Stomach (tissue), 9 donors: ENCODE results near the gene DGCR2. TPM values are rescaled to one million over a fixed set of nuclear protein-coding genes. Genes with fewer than 3 reads are reported as not detected.

Experiments
- DNase-seq, 2 donors: peaks; one replicate each; pipeline versions ENCODE4 v3.0.0 to v3.0.0-alpha.2; 2013 to 2019
- H3K27ac ChIP-seq, 5 donors: fragments of 200-600 bp in 4 of 5; sonication (generic) in 4 of 5; one replicate each; pipeline ENCODE4 v1.5.1; 2013 to 2019; ENCODE audit warnings: mild to moderate bottlenecking in 1 of 5, moderate library complexity in 1 of 5
- H3K27me3 ChIP-seq, 3 donors: fragments of 200-600 bp; sonication (generic); one replicate each; pipeline ENCODE4 v1.5.1; 2017 to 2019; ENCODE audit warnings: mixed run types in 1 of 3
- H3K36me3 ChIP-seq, 4 donors: fragments of 200-600 bp; sonication (generic); 1 replicate in 3 of 4; 2 replicates in 1 of 4; pipeline ENCODE4 v1.5.1; 2016 to 2019
- H3K4me1 ChIP-seq, 4 donors: fragments of 200-600 bp; sonication (generic); one replicate each; pipeline ENCODE4 v1.5.1; 2016 to 2019
- H3K4me3 ChIP-seq, 4 donors: fragments of 200-600 bp; sonication (generic) in 3 of 4; one replicate each; pipeline ENCODE4 v1.5.1; 2016 to 2019; ENCODE audit warnings: mild to moderate bottlenecking in 1 of 4
- H3K9me3 ChIP-seq, 4 donors: fragments of 200-600 bp; sonication (generic); one replicate each; pipeline ENCODE4 v1.5.1; 2016 to 2019
- CTCF ChIP-seq, 7 experiments: fragments of 450-650 bp in 4 of 7; fragments of 200-600 bp in 3 of 7; sonication (generic) in 3 of 7; IDR thresholded peaks; one replicate each; pipeline ENCODE4 v1.5.1; 2016 to 2019; ENCODE audit warnings: antibody characterized with exemption in 7 of 7, control low read depth in 2 of 7, mild to moderate bottlenecking in 1 of 7
- EP300 ChIP-seq: sonication (generic); formaldehyde crosslinking; IDR thresholded peaks from one replicate; pipeline ENCODE4 v1.6.1; 2017; ENCODE audit warnings: antibody characterized with exemption
- POLR2A ChIP-seq, 4 donors: fragments of 450-650 bp; IDR thresholded peaks; one replicate each; pipeline ENCODE4 v1.6.1; 2016; ENCODE audit warnings: antibody characterized with exemption in 4 of 4, control low read depth in 2 of 4, mild to moderate bottlenecking in 1 of 4, moderate library complexity in 1 of 4
- POLR2AphosphoS5 ChIP-seq, 3 donors: sonication (generic); formaldehyde crosslinking; IDR thresholded peaks; one replicate each; pipeline ENCODE4 v1.6.1; 2016; ENCODE audit warnings: antibody characterized with exemption in 3 of 3
- WGBS, 5 donors: extraction: QIAGEN DNeasy Blood & Tissue Kit in 3 of 5; methylation state at CpG; one replicate each; pipeline versions ENCODE4 v1.1.5 to v1.1.7; 2013 to 2018; 5-methylcytosine and 5-hydroxymethylcytosine counted together
- intact Hi-C: fragments of 100-400 bp; cut with DNase I; formaldehyde crosslinking; loops from one replicate; pipeline ENCODE4 v1.15.1; 2023; ENCODE audit warnings: low total_unique reads
- polyA plus RNA-seq, 3 donors: library from polyadenylated mRNA; stranded (reverse); fragments of 200-250 nt; gene quantifications; one replicate each; pipeline ENCODE4 v1.2.3, GENCODE V29; 2013
- total RNA-seq, 5 donors: library from RNA; depleted of rRNA; stranded (reverse); fragments of >200 nt; gene quantifications; one replicate each; pipeline versions ENCODE4 v1.1.0 to v1.2.3, GENCODE V29; 2014 to 2016
- donor health status: healthy with polysubstance abuse.
- donor health status: Bipolar disorder and iron deficiency.
- donor health status: healthy.

Gene DGCR2
- total and polyA plus RNA-seq, 8 donors, result 5.0 to 75.3 (median 35.6) TPM

GRCh38 chr22:19110064-19110458 is 12.2 kb downstream of the DGCR2 start:
- intact Hi-C loops, result no loop called here
- Histone ChIP-seq H3K9me3 (no peaks in the 10 kb centered on the region), H3K36me3 (peaks cover 0 to under 1% (median 0%) of the 10 kb centered on the region in 4 donors), H3K4me3 (peak overlapping the region in 1 of 4 donors; percentile 9), H3K27me3 (no peaks in the 10 kb centered on the region), H3K27ac (peak overlapping the region; percentile 50 to 78 (median 60)), H3K4me1 (peaks cover 35 to 84% (median 67%) of the 10 kb centered on the region in 4 donors)
- WGBS, 5 donors, result 23 to 71% (median 66%) methylated on average over 4 of the region's 4 CpGs
- DNase-seq, result no peak
- TF ChIP-seq CTCF (IDR thresholded peaks at IDR 0.05), result no peak
- TF ChIP-seq POLR2A (IDR thresholded peaks at IDR 0.05), result no peak
- no peak for TF ChIP-seq EP300

GRCh38 chr22:19109198-19110063 is 12.8 kb downstream of the DGCR2 start:
- WGBS, 5 donors, result 45 to 53% (median 46%) methylated on average over 7 of the region's 7 CpGs
- peak overlapping the region; percentile 50 to 78 (median 60) for H3K27ac ChIP-seq
- H3K36me3 ChIP-seq, result no peaks in the 10 kb centered on the region
- H3K4me3 ChIP-seq, result peak overlapping the region in 1 of 4 donors; percentile 9
- intact Hi-C loops, result no loop called here
- H3K4me1 ChIP-seq, result peaks cover 33 to 84% (median 67%) of the 10 kb centered on the region in 4 donors
- TF ChIP-seq CTCF (IDR thresholded peaks at IDR 0.05) (no peak), EP300 (no peak), POLR2A (IDR thresholded peaks at IDR 0.05) (no peak), POLR2AphosphoS5 (IDR thresholded peaks at IDR 0.05) (peak in 1 of 3 donors; percentile 52)
- H3K27me3 ChIP-seq, result no peaks in the 10 kb centered on the region
- H3K9me3 ChIP-seq, result no peaks in the 10 kb centered on the region
- peak; percentile 68 to 73 for DNase-seq

- no peak for DNase-seq
- H3K27me3 ChIP-seq, result no peaks in the 10 kb centered on the region
- no peaks in the 10 kb centered on the region for H3K36me3 ChIP-seq
- peak overlapping the region in 3 of 5 donors; percentile 57 to 78 (median 66) for H3K27ac ChIP-seq
- no peaks in the 10 kb centered on the region for H3K9me3 ChIP-seq
- H3K4me1 ChIP-seq, result peaks cover 33 to 85% (median 71%) of the 10 kb centered on the region in 4 donors
- no peak for TF ChIP-seq POLR2AphosphoS5 (IDR thresholded peaks at IDR 0.05)
- TF ChIP-seq POLR2A (IDR thresholded peaks at IDR 0.05), result no peak
- no peak for TF ChIP-seq EP300
- no peak for TF ChIP-seq CTCF (IDR thresholded peaks at IDR 0.05)
- H3K4me3 ChIP-seq, result no peak overlapping the region
- intact Hi-C loops, result no loop called here
- 46 to 83% (median 82%) methylated on average over 3 of the region's 3 CpGs for WGBS, 5 donors
Measured at GRCh38 chr22:19108807-19109197, 13.4 kb downstream of the DGCR2 start.

GRCh38 chr22:19107730-19108074 is 14.5 kb downstream of the DGCR2 start:
- Histone ChIP-seq H3K27me3 (no peaks in the 10 kb centered on the region), H3K27ac (peak overlapping the region in 1 of 5 donors; percentile 78), H3K36me3 (no peaks in the 10 kb centered on the region), H3K4me1 (peaks cover 33 to 77% (median 68%) of the 10 kb centered on the region in 4 donors), H3K4me3 (no peak overlapping the region), H3K9me3 (no peaks in the 10 kb centered on the region)
- WGBS, 5 donors, result 79 to 90% (median 86%) methylated on average over 8 of the region's 8 CpGs
- intact Hi-C loops, result no loop called here
- DNase-seq, result no peak
- no peak for TF ChIP-seq POLR2A (IDR thresholded peaks at IDR 0.05)
- TF ChIP-seq POLR2AphosphoS5 (IDR thresholded peaks at IDR 0.05), result no peak
